CD4-positive, alpha-beta T cell treated with Interleukin-6 for 4 hours (primary cell): Measurements from ENCODE around the gene TMCC1.
"Not testable (repeated sequence)": the region's sequence is repeated elsewhere in the genome, so short reads cannot be mapped to it uniquely, and the experiment has no call there.

Experiments used
- DNase-seq: peaks from one replicate; pipeline ENCODE4 v3.0.0-alpha.2; 2020; ENCODE audit warnings: mixed read lengths

The TMCC1 gene

GRCh38 chr3:129641567-129642260, 251.8 kb downstream of the TMCC1 start:
- DNase-seq: not testable (repeated sequence)

- DNase-seq: not testable (repeated sequence)
Measured at GRCh38 chr3:129640985-129641384, 252.5 kb downstream of the TMCC1 start.

DNA sequence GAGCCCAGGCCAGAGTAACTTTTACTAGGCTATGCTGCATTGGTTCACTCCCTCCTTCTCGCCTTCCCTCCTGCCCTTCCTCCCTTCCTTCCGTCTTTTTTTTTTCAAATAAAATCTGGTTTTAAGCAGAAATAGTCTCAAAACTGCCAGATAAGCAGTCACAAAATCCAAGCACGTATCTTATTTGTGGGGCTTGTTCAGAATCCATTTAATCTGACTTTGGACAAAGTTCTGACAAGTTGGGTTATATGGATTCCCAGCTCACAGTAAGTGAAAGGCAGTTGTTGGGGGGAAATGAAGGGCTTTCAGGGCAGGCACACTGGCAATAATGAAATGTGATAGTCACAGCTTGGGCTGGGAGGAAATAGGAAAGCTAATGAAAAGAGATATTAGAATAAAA, 255.0 kb downstream of the TMCC1 start:
- no peak for DNase-seq

DNA sequence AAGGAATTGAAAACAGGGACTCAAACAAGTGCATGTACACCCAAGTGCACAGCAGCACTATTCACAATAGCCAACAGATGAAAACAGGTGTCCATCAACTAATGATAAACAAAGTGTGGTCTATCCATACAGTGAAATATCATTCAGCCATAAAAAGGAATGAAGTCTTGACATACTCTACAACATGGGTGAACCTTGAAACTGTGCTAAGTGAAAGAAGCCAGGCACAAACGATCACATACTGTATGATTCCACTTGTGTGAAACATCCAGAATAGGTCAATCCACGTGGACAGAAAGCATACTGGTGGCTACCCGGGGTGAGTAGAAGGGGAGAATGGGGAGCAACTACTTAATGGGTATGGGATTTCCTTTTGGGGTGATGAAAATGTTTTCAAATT, 257.4 kb downstream of the TMCC1 start:
- DNase-seq: no peak

DNA sequence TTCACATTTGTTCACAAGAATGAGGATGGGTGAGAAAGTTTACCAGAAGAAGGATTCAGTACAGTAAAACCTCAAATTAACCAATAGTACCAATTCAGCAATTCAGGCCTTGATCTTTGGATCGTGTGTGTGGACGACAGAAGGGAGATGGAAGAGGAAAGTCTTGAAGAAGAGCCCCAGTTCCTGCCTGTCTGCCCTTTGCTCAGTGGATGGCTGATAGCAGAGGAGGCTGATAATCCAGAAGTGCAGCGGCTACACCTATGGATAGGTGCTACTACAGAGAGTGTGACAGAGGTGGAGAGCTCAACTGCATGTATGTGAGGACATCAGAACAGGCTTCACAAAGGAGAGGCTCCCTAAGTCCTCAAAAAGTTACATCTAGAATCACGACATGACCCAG, 257.9 kb downstream of the TMCC1 start:
- no peak for DNase-seq

DNA sequence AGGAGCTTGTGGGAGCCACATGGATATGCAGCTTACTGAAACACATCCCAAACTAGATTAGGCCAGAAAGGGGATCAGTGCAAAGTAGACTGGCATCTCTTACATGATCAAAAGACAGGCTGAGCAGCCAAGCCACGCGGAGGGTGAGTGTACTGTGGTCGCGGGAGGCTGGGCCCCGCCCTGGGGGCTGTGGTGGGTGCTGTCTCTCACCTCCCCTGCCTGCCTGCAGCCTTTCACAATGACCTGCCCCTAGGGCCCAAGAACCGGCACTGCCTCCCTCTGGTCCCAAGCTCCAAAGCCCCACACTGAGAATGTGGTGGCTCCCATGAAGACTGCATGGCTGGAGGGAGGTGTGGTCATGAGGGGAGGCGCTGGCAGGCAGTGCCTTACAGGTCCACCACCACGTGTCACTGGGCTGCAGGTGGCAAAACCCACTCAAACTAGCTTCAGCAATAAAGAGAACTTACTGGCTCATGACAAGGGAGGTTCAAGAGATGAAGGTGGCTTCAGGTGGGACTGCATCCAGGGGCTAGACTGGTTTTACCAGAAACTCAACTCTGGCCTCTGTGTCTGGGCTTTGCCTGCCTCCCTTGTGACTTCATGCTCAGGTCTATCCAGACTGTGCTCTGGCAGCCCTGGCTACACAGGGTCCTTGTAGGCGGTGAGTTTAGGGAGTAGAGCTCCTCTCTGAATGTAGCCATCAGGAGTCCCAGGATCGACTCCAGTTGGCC, 259.6 kb downstream of the TMCC1 start:
- no peak for DNase-seq

DNA sequence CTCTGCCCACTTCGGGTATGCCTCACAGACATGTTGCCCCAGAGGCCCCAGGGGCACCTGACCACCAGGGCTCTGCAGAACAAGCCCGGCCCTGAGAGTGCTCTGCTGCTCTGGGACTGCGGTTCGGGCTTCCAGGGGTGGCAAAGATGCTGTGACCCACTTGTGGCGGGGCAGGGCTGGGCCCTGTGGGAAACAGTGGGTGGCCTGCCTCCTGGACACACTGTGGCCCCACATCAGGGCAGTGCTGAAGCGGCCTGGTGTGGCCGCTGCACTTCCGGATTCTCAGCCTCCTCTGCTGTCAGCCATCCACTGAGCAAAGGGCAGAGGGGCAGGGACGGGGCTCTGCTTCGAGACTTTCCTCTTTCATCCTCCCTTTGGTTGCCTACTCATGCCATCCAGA, 260.5 kb downstream of the TMCC1 start:
- DNase-seq: no peak

DNA sequence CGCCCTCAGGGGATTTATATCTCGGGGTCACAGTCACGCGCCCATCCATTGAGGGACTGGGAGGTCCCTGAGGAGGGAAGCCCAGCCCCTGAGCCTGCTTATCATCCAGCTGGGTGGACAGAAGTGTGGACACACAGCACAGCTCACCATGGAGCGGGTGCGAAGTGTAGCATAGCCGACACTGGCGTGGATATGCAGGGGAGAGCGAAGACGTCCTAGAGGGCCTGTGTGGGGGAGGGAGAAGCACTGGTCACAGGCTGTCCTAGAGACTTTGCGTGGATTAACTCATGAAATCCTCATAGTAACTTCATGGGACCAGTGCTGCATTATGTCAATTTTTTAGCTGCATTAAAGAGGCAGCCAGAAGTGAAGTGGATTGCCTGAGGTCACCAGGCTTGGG, 261.0 kb downstream of the TMCC1 start:
- no peak for DNase-seq

- DNase-seq: no peak
Measured at GRCh38 chr3:129632056-129632455, 261.5 kb downstream of the TMCC1 start.

DNA sequence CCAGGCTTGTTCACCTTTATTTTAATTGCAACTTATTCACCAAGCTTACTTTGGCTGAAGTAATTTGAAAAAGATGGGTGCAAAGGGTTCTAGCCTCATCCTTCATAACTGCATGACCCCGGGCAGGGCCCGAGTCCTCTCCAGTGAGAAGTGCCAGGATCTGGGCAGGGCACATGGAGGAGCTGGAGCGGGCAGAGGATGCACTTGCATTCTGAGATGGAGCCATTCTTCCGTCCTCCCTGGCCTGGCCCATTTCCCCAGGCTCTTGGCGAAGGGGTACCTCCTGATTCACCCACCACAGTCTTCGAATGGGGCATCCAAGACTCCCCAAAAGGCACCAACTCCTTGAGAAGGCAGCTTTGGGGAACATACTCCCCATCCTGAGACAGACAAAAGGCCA, 264.5 kb downstream of the TMCC1 start:
- DNase-seq: no peak

DNA sequence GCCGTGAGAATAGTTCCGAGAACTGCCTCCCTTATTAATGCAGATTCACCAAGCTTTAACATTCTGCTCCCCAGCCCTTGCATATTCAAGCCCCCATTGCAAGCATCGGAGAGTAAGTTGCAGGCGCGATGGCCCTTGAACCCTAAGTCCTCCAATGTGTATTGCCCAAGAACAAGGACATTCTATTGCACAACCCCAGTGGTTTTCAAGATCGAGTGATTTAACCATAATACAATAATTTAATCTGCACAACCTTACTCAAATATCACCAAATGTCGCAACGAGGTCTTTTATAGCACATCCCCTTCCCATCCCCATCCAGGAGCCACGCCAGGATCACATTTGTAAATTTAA, 265.4 kb downstream of the TMCC1 start:
- no peak for DNase-seq

GRCh38 chr3:129627350-129628168, 266.0 kb downstream of the TMCC1 start:
- DNase-seq: peak; percentile 75

- peak; percentile 71 for DNase-seq
Measured at GRCh38 chr3:129626744-129627349, 266.7 kb downstream of the TMCC1 start.

- no peak for DNase-seq
Measured at GRCh38 chr3:129625072-129625874, 268.2 kb downstream of the TMCC1 start.

GRCh38 chr3:129624347-129625071, 269.0 kb downstream of the TMCC1 start:
- DNase-seq: no peak

GRCh38 chr3:129623447-129624118, 269.9 kb downstream of the TMCC1 start:
- no peak for DNase-seq

DNA sequence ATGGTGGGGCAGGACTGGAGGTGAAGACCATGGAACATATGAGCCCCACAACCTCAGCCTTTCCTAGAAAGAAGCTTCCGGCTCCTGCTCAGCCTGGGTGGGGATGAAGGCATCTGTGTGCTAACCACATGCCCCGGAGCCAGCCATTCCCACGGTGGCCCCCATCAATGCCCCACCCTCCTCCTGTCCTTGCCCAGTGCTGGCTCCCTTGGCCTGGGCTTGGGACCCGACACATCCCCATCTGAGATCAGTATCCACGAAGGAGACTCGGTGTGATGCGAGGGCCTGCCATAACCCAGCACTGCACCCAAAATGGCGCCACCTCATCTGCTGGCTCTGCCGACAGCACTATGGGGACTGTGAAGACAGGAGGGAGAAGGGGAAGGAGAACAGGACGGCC, 270.6 kb downstream of the TMCC1 start:
- no peak for DNase-seq

- no peak for DNase-seq
Measured at GRCh38 chr3:129622226-129622874, 271.2 kb downstream of the TMCC1 start.

GRCh38 chr3:129621626-129622225, 271.8 kb downstream of the TMCC1 start:
- DNase-seq: no peak
